HCEC 1CT (cell line): Measurements from ENCODE around the gene TCFL5.

Experiments used
- DNase-seq: peaks from one replicate; pipeline ENCODE4 v3.0.0-alpha.2; 2017

TCFL5 gene

DNA sequence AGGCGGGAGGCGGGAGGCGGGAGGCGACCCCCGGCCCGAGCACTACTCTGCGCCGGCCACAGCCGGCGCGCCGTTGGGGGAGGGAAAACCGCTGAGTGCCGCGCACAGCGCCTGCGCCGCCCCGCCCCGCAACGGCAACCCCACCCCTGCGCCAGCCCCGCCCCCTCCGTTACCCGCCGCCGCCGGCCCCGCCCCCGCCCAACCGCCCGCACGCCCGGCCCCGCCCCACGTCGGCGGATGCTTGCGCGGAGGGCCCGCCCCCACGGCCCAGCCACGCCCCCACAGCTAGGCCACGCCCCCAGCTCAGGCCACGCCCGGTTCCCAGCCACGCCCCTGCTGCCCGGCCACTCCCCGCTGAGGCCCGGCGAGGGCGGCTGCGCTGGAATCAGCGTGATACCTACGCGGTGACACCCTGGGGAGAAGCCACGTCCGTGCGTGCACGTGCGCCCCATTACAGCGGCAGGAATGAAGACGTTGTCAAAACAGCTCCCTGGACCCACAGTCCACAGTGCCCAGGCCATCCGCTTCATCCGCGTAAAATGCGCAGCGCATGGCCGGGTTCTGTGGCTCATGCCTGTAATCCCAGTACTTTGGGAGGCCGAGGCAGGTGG is at the start of gene TCFL5:
TCFL5 (minus strand) TSS at position 97 of the 611 bp plus-strand sequence. CDS start 152 bp downstream, outside the sequence.
- DNase-seq, result peak; percentile 74

DNA sequence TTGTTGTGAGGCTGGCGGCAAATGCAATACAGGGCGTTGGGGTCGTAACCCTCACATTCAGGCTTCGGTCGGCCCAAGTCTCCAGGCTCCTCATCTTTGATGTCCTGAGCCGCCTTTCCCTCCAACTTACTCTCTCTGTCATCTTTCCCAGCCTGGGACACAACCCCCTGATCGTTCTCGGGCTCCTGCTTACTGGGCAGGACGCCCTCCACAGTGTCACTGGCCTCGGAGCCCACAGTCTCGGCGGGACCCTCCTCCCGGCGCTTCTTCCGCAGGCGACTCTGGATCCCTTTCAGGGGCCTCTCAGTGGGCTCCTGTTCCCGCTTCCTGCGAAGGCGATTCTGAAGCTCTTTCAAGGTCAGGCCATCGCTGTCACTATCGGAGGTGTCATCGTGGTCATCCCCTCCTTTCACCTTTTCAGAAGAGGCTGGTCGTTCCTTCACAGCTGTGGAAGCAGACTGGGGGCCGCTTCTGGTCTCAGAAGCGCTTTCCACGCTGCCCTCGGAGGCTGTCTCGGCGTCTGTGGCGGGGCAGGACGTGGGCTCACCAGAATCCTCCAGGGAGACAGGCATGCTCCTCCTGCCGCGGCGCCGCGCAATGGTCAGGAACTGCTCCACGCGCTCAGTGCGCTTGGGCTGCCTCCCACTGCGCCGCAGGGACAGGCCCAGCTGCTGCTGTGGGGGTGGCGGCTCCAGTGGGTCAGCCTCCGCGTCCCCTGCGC is 49.3 kb upstream of the TCFL5 start:
- no peak for DNase-seq

DNA sequence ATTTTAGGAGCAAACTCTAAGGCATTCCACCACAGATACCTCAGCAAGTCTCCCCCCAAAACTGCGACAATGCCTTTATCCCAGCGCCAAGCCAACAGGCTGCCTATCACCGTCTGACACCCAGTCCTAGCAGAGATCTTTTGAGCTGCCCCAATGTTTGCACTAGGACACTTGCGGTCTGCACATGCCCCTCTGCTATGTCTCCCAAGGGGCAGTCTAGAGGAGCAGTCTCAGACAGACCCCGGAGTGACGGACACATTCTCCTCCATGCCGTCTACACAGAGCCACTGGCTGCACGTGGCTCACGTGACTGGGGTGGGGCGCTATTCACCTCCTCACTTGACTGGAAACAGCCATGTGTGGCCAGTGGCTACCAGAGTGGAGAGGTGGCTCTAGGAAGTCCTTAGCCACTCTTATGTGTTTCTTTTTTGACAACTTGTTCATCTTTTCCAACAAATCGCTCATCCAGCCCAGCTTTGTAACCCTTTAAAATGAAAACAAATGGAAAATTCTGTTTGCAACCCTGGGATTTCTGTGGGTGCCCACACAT is 48.7 kb upstream of the TCFL5 start:
- DNase-seq, result no peak

DNA sequence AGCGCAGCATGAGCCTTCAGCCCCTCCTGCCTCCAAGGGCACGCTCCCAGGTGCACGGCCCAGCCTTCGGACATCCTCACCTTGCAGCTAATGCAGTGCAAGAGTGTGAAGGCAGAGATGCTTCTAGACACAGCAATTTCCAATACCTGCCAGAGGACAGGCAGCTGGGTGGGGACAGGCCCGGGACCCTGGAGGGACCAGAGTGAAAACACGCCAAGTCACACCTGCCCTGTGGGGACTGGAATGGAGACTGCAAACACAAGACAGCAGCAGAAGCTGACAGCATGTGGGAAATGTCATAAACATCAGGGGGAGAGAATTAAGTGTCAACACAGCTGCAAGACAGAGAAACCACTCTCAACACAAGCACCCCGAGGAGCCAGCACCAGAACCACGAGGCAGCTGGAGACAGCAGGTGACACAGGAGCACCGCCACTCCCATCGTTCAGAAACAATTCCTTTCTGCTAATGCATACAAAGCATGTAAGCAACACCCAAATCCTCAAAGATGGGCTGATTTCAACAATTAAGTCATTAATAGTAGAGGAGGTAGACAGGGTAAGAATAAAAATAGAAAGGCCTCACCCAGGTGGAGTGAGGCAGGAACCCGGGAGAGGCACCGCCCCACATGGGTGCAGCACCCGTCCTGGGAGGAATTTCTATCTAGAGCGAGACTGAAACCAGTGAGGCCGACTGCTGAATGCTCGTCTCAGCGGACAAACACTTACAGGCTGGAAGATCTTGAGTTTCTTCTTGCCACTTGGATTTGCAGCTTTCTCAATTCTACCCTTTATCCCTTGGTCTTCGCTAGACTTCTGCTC is 47.6 kb upstream of the TCFL5 start:
- no peak for DNase-seq

DNA sequence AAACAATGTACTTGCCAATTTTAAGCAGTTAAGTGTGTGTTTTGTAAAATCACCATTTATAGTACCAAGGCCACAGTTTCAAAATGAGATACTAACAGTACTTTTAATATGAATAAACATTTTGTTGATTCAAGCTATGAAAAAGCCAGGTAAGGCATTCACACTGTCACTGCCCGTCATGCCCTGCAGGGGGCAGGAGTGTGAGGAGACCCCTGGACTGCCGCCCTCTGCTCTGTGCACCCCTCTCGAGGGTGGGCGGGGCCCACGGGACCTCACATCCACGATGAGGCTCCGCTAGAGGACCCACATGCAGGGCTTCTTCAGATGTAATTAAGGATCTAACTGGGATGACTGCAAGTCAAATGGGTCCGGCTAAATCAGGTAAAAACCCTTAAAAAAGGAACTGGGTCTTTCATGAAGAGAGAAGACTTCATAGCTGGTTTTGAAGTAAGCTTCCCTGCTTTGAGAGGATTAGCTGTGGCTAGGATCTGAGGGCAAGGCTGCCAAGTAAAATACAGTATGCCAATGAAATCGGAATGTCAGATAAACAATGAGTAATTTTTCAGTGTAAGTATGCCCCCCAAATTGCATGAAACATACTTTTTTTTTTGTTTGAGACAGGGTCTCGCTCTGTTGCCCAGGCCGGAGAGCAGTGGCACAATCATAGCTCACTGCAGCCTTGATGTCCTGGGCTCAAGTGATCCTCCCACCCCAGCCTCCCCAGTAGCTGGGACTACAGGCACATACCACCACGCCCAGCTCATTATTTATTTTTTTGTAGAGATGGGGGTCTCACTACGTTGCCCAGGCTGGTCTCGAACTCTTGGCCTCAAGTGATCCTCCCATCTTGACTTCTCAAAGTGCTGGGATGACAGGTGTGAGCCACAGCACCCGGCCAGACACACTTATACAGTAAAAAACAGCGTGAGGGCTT is 46.0 kb upstream of the TCFL5 start:
- DNase-seq, result no peak

DNA sequence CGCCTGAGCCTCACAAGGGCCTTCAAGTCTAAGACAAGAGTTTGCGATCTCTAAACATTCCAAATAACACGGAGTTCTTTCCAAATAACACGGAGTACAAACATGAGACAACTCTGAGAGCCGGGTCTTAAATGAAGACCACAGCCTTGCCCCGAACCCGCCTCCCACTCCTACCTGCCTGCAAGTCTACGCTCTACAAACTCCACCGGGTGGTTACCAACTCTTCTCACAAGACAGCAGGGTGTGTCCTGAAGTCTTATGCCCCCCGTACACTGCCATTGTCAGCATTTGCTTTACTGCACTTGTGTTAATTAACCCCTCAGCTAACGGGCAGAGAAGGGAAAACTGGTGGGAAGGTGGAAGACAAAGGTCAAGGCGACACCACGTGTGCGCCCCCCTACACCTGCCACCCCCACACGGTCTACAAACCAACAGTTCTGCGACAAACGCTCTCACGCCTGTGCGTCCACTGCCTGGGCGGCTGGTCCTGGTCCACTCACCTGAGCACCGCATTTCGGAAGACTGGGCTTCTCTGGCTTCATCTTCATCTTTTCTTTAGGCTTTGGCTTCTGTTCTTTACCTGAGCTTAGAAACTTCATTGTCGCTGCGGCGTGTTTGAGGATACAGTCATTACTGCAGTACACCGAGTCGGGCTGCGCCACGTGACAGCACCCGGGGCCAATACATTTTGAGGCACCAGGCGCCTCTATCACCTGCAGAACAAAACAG is 45.2 kb upstream of the TCFL5 start:
- DNase-seq, result no peak

DNA sequence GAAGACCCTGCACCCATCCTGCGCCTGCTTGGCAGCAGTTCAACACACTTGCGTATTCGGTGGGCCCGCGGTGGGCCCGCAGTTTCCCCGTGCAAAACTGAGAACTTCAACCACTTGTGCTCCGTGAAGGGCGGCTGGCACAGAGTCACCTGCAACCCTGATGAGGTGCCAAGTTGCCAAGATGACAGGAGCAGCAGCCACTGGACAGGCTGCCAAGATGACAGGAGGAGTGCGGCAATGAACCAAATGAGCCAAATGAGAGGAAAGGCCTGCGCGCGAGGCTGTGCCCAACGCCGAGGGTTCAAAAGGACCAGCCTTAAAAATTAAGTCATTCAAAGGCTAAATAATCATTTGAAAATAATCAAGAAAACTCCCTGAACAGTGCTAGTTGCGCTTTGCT is 44.6 kb upstream of the TCFL5 start:
- no peak for DNase-seq

DNA sequence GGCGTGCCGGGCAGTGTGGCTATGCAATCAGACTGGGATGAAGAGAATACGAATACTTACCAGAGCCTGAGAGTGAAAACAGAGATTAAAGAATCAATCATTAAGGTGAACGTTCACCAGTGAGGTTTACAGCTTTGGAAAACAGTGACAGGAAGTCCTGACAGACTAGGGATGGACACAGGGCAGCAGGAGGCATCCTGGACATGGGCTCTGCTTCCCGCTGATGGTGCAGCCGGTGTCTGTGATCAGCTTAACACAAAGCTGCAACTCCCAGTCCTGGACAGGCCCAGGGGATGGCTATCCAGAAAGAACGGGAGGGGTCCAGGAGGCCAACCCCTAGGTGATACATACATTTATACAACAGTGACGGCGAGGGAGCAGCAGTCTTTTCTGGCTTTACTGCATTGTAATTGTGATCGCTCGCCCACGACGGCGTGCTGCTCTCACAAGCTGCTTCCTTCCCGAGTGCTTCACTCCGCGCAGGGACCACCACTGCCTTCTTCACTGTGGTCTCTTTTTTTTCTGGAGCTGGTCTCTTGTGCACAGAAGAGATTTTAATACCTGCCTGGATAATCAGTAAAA is 44.0 kb upstream of the TCFL5 start:
- DNase-seq, result no peak

DNA sequence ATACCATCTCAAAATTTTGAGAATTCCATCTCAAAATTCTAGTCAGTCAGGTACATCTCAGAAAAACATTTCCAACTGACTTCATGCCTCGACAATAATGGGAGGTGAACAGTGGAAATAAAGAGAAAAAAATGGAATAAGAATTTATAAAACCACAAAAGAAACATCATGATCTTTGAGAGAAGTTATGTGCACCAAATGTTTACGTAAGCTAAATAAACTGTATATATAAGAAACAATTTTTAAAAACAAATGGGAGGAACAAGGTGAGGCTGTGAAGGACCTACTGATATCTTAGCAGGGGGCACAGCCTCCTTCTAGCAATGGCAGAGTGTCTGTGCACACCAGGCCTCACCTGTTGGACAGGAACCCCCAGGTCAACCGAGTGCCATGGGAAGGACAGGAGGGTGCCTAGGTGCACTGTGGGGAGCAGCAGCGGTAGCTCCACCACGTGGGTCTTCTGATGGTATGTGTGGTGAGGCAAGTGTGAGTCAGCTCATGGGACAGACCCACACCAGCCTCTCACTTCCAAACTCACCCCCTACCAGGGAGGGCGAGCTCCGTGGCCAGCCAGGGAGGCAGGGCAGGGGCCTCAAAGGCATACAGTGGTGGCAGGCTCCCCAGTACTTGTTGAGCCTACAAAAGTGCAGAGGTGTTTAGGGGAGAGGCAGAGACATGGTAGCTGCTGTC is 41.4 kb upstream of the TCFL5 start:
- peak; percentile 57 for DNase-seq

DNA sequence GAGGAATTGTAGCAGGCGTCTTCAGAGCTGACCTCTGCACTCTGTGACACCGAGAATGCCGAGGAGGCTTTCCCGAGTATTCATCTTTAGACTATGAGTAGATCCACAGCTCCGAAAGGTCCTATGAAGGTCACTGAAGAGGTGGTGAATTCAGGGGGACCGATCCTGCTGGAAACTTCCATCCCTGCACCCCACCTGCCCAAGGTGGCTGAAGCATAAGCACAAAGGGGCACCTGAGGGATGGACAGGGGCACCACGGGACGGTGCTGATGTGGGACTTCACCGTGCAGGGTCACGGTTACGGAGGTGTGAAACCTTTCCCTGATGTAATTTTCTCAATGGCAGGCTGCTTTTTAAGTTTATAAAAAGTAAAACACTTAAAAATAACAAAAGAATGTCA is 40.3 kb upstream of the TCFL5 start:
- DNase-seq, result no peak

DNA sequence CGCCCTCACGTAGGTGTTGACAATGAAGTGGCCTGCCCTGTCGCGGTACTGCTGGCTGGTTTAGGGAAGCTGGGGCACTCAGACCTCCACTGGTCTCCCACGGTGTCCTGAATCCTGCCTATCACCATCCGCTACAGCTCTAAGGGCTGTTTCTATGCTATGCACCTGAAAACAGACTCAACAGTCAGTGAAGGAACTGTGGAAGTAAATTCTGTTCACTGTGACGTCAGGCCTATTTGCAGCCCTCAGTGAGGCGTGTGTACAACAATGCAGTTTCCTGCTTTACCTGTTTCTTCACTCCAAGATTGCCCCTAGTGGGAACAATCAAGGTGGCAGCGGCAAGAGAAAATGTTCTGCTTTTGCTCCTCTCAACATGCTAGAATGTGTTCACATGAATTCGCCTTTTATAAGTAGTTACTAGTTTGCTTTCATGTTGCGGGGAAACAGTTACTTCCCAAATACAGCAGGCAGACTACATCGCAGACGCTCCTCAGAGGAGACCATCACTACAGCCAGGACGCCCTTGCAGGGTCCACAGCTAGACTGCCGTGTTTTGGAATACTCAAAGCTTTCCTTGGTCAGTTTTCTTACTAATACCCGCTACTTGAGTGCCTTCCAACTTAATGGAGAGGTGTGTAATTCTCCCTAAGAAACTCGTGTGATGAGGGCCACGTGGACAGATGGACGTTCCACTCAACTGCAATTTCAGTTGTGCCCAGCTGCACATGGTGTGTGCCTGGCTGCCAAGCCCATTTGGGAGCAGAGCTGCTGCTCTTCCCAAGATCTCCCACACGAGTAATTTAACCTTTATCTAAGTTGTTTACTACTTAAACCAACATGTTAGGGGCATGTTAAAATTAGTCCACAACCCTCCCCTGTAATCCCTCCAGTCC is 39.3 kb upstream of the TCFL5 start:
- no peak for DNase-seq

DNA sequence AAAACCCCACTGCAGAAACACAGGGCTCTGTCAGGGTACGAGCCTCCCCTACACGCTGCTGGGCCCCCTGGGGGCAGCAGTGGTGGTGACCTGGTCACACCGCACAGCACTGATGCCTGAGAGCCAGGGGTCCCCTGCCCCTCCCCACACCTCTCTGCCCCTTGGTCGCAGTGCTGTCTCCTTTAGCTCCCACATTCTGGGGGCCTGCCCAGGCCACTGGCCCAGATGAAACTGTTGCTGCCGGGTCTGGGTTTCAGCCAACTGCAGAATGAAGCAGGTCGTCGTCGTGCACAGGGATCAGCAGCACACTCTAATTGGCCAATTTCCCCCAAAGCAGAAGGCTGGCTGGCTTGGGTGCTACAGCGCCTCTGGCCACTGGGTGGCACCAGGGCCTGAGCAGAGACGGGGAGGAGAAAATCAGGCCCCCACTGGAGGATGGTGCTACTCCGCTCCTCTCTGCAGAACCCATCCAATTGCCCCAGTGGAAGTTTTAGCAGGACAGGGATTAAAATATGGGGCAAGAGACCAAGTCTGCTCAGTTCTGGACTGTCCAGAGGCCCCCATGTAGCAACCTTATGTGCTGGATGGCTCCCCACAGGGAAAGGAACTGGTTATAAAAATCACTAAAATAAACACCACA is 38.5 kb upstream of the TCFL5 start:
- peak; percentile 54 for DNase-seq

DNA sequence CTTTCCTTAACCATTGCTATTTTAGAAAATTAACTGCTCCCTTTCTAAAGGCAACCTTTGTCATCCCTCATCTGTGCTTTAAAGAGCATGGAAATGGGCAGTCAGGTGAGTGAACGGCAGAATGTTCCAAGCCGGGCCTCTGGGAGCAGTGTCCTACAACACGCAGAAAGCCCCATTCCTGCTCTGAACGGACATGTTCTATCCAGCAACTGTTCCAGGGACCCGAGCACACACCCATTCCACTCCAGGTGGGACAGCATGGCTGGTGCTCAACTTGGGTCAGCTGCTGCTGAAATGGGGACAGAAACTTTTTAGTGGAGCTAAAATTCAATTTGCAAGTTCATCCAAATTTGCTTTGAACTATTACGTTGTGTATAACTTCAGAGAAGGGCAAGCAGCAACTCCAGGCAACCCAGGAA is 38.0 kb upstream of the TCFL5 start:
- DNase-seq, result no peak

DNA sequence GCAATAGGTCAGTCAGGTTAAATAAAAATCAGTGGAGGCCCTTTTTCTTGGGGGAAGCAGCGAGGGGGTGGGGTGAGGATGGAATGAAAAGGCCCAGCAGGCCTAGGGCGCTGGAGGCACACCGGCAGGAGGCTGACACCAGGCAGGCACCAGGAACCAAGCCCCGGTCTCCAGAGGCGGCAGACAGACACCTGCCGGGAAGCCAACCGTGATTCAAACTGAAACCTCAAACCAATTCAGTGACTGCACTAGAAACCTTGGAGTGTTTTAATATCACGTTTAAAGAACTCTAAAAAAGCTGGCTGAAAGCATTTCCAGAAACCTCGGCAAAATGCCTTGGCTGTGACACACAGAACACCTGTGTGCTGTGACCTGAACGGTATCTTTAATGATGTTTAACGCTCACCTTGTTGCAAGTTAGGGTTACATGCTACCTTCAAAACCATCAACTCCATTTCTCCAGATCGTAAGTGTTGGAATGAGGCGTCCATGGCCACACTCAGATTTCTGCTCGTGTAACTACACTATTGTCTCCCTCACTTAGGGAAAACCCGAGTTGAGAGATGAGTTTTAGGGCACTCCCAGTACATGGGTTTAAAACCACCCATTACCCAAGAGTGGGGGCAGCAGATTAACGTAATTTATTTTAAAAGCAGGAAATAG is 37.5 kb upstream of the TCFL5 start:
- DNase-seq, result no peak

DNA sequence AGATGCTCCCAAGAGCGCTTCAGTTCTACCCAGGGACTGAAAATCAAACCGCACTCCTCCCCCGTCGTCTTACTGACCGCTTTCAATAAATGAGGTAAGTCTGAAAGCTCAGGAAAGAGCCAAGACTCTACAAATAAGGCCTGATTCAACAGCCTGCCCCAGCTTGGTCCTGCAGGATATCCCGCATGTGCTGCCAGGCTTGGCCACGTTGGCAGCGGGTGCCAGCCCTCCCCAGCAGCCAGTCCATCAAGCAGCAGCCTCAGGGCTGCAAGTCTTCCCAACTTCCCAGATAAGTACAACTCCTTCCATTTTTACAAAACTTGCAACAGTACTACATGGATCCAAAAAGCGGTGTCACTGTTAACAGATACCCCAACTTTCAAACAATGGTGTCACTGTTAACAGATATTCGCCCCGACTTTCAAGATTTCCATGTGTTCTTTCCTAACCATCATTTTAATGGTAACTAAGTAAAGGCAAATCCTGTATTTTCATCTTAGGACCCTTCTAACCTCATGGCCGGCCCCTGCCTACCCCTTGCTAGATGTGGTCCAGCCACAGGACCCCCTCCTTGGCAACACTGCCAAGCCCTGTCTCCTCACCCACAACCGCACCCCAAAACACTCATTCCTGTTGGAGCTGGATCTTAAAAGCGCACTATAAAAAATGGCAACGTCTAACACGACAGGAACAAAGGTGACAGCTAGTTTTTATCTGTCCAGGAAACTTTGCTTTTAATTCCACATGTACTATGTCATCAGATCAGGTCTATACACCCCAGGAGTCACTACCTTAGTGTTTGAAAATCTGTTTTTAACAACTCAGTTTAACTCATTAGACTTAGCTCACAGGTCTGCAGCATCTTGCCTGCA is 36.7 kb upstream of the TCFL5 start:
- no peak for DNase-seq

DNA sequence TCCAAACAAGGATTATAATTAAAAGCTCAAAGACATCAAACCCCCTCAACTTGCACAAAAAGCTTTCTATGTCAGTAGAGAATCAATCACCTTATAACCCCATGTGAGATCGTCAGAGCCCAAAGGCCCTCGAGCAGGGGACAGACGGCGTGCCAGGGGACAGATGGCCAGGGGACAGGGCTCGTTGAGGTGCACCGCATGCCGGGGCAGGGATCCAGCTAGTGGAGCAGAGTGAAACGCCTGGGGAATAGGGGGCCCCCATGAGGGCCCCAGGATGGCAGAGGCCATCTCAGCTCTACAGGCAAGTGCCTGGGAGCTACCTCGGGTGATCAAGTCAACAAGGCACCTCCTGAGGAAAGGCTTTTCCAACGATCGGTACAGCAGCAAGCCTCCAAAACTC is 36.0 kb upstream of the TCFL5 start:
- no peak for DNase-seq

DNA sequence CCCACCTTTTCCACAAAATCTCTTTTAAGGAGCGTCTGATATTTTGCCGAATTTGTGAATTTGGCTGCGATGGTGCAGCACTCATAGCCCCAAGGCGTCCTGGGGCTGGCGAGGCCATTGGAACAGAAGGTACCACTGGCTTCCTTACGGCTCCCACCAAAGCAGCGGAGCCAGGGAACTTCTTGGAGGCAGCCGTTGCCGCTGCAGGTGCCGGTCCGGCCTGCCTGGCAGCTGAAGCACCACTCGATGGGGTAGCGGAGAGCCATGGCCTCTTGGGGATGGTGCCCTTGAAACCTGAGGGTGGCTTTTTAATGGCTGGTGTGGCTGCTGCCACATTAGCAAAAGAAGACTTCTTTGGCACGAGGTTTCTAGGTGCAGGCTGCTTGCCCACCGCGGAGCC is 34.9 kb upstream of the TCFL5 start:
- DNase-seq, result no peak

DNA sequence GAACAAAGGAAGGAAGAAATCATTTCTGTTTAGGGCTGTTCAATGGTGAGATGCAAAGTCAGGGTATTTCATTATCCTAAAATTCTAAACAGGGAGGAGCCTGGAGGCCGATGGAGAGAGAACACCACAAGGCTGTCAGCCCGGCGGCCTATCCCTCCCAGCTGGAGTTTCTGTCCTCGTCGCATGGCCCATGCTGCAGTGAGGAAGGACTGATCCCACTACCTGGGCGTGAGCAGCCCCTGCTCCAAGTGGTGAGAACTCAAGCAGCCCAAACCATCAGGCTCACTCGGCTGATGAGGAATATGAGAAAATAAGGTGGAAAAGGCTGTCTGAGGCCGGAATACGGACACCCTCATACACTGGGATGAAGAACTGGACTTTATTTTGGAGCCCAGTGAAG is 33.9 kb upstream of the TCFL5 start:
- no peak for DNase-seq
